ENCODE results near the gene PPA2. TPM values are rescaled to one million over a fixed set of nuclear protein-coding genes. Genes with fewer than 3 reads are reported as not detected.

The PPA2 gene
- total RNA-seq, 3 donors from 2014 or later (not counting 1 experiment from before 2014, with no cell fraction given), result 41.6 to 50.6 (median 48.0) TPM

- ATAC-seq, result no peak
- intact Hi-C loops (cut with micrococcal nuclease), result no loop called here
- DNase-seq, result no peak
- H3K27me3 Mint-ChIP-seq (ENCODE audit: low read depth in 2 of 2), result no peaks in the 10 kb centered on the region
- no peak overlapping the region for H3K4me3 Mint-ChIP-seq
- H3K9me3 ChIP-seq (ENCODE audit: control insufficient read depth, insufficient read depth, low read length), result no peaks in the 10 kb centered on the region
- 80% methylated on average over 3 of the region's 3 CpGs for WGBS (ENCODE audit: insufficient coverage)
- H3K36me3 ChIP-seq (ENCODE audit: control insufficient read depth, insufficient read depth, low read length), result no peaks in the 10 kb centered on the region
- H3K4me1 Mint-ChIP-seq, result peaks cover 32 to 67% of the 10 kb centered on the region in 2 donors
- no peak overlapping the region for H3K4me3 ChIP-seq (ENCODE audit: low read length)
- peak overlapping the region; percentile 32 to 75 for H3K27ac Mint-ChIP-seq
- H3K4me1 ChIP-seq (ENCODE audit: control insufficient read depth, insufficient read depth, low read length), result peaks cover 7% of the 10 kb centered on the region
- H3K27me3 ChIP-seq (ENCODE audit: control insufficient read depth, insufficient read depth, low read length), result no peaks in the 10 kb centered on the region
- TF ChIP-seq, protein P1, sequence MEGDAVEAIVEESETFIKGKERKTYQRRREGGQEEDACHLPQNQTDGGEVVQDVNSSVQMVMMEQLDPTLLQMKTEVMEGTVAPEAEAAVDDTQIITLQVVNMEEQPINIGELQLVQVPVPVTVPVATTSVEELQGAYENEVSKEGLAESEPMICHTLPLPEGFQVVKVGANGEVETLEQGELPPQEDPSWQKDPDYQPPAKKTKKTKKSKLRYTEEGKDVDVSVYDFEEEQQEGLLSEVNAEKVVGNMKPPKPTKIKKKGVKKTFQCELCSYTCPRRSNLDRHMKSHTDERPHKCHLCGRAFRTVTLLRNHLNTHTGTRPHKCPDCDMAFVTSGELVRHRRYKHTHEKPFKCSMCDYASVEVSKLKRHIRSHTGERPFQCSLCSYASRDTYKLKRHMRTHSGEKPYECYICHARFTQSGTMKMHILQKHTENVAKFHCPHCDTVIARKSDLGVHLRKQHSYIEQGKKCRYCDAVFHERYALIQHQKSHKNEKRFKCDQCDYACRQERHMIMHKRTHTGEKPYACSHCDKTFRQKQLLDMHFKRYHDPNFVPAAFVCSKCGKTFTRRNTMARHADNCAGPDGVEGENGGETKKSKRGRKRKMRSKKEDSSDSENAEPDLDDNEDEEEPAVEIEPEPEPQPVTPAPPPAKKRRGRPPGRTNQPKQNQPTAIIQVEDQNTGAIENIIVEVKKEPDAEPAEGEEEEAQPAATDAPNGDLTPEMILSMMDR (IDR thresholded peaks at IDR 0.05), result no peak
- H3K36me3 Mint-ChIP-seq, result no peaks in the 10 kb centered on the region
- H3K27ac ChIP-seq (ENCODE audit: low read length), result no peak overlapping the region
- no peaks in the 10 kb centered on the region for H3K9me3 Mint-ChIP-seq
Observed at GRCh38 chr4:105462576-105462975, 11.3 kb downstream of the PPA2 start.

GRCh38 chr4:105461621-105462382 lies 12.1 kb downstream of the PPA2 start:
- TF ChIP-seq, protein P1 (IDR thresholded peaks at IDR 0.05), result no peak
- Mint-ChIP-seq H3K4me1 (peaks cover 24 to 60% of the 10 kb centered on the region in 2 donors), H3K4me3 (no peak overlapping the region), H3K36me3 (no peaks in the 10 kb centered on the region), H3K27ac (peak overlapping the region; percentile 32 to 75), H3K9me3 (no peaks in the 10 kb centered on the region), H3K27me3 (ENCODE audit: low read depth in 2 of 2) (no peaks in the 10 kb centered on the region)
- intact Hi-C loops (cut with micrococcal nuclease), result no loop called here
- peak; percentile 24 to 69 (median 59) for ATAC-seq
- Histone ChIP-seq H3K4me3 (ENCODE audit: low read length) (no peak overlapping the region), H3K36me3 (ENCODE audit: control insufficient read depth, insufficient read depth, low read length) (no peaks in the 10 kb centered on the region), H3K9me3 (ENCODE audit: control insufficient read depth, insufficient read depth, low read length) (no peaks in the 10 kb centered on the region), H3K4me1 (ENCODE audit: control insufficient read depth, insufficient read depth, low read length) (peaks cover 7% of the 10 kb centered on the region), H3K27ac (ENCODE audit: low read length) (no peak overlapping the region), H3K27me3 (ENCODE audit: control insufficient read depth, insufficient read depth, low read length) (no peaks in the 10 kb centered on the region)
- WGBS (ENCODE audit: insufficient coverage), result 86% methylated on average over 6 of the region's 6 CpGs
- DNase-seq, result no peak

GRCh38 chr4:105461221-105461620 lies 12.6 kb downstream of the PPA2 start:
- Mint-ChIP-seq H3K36me3 (no peaks in the 10 kb centered on the region), H3K27me3 (ENCODE audit: low read depth in 2 of 2) (no peaks in the 10 kb centered on the region), H3K4me1 (peaks cover 29 to 61% of the 10 kb centered on the region in 2 donors), H3K9me3 (no peaks in the 10 kb centered on the region), H3K4me3 (peak overlapping the region; percentile 31), H3K27ac (peak overlapping the region; percentile 32 to 75)
- no peak overlapping the region for H3K4me3 ChIP-seq (ENCODE audit: low read length)
- no peaks in the 10 kb centered on the region for H3K36me3 ChIP-seq (ENCODE audit: control insufficient read depth, insufficient read depth, low read length)
- ATAC-seq (peak in 2 of 3 donors; percentile 24 to 40), DNase-seq (no peak)
- H3K27me3 ChIP-seq (ENCODE audit: control insufficient read depth, insufficient read depth, low read length), result no peaks in the 10 kb centered on the region
- H3K27ac ChIP-seq (ENCODE audit: low read length), result no peak overlapping the region
- no peaks in the 10 kb centered on the region for H3K9me3 ChIP-seq (ENCODE audit: control insufficient read depth, insufficient read depth, low read length)
- 38% methylated on average over 8 of the region's 8 CpGs for WGBS (ENCODE audit: insufficient coverage)
- H3K4me1 ChIP-seq (ENCODE audit: control insufficient read depth, insufficient read depth, low read length), result peaks cover 7% of the 10 kb centered on the region
- TF ChIP-seq, protein P1 (IDR thresholded peaks at IDR 0.05), result no peak
- intact Hi-C loops (cut with micrococcal nuclease), result no loop called here

Measured in natural killer cell (primary cell).